GM12892 (cell line): ENCODE results near the gene PARD3.

ENCODE experiments used
- POLR2A ChIP-seq: IDR thresholded peaks from 2 replicates; pipeline ENCODE4 v1.6.1; 2011; ENCODE audit warnings: low read depth, low read length, control low read depth
- POLR2AphosphoS5 ChIP-seq: IDR thresholded peaks from 2 replicates; pipeline ENCODE4 v1.6.1; 2011; ENCODE audit warnings: low read depth, low read length, control low read depth
- TAF1 ChIP-seq: IDR thresholded peaks from 2 replicates; pipeline ENCODE4 v1.6.1; 2011; ENCODE audit warnings: low read depth, mild to moderate bottlenecking, control low read depth, low read length, borderline replicate concordance

DNA sequence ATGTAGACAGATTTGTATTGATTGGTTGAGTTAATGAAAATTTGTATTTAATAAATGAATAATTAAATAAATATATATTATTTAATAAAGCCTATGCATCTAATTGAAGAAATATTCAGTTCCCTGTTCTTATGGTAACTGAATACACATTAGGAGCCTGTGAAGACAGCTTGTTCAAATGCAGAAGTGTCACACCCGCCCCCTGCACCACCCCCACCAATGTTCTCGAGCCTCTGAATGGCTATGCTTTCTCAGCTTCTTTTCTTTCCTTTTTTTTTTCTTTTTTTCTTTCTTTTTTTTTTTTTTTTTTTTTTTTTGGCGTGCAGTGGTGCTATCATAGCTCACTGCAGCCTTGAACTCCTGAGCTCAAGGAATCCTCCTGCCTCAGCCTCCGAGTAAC is 38.3 kb upstream of the PARD3 start:
- TF ChIP-seq POLR2AphosphoS5 (no peak), POLR2A (no peak), TAF1 (no peak)
